GM19099 (cell line): ENCODE results near the gene CREB3L2.

ENCODE experiments used
- POLR2A ChIP-seq: IDR thresholded peaks from 3 replicates; pipeline ENCODE4 v1.6.1; 2011; ENCODE audit warnings: low read depth; ENCODE audit not compliant: insufficient read length; ENCODE audit errors: extremely low read depth

The CREB3L2 gene

DNA sequence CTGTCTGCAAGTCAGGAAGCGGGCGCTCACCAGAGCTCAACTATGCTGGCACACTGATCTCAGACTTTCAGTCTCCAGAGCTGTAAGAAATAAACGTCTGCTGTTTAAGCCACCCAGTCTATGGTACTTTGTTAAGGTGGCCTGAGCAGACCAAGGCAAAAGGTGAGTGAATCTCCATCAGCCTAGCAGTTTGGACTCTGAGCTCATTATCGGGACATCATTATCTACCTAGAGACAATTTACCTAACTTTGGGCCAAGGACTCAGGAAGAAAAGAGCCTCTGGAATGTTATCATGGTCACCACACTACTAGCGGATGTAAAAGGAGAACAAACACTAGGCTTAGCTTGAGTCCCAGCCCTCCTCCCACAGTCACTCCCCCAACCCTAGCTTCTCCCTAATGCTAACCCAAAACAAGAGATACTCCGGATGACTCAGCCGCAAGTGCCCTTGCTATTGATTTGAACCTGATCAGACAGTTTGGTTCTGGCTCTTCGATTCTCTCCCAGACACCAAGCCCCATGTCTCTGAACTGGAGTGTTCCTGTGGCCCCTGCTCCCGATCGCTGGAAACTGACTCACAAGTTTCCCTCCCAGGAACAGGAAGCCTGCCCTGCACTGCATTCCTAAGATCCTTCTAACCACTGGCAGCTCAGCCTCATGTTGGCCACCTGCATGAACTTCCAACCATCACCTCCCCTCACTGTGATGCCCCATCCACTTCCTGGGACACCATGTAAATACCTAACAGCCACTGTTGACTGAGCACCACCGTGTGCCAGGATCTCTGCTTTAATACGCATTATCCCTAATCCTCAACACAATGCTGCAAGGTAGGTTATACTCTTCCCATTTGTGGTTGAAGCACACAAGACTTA lies 34.5 kb downstream of the CREB3L2 start:
- TF ChIP-seq POLR2A = no peak

DNA sequence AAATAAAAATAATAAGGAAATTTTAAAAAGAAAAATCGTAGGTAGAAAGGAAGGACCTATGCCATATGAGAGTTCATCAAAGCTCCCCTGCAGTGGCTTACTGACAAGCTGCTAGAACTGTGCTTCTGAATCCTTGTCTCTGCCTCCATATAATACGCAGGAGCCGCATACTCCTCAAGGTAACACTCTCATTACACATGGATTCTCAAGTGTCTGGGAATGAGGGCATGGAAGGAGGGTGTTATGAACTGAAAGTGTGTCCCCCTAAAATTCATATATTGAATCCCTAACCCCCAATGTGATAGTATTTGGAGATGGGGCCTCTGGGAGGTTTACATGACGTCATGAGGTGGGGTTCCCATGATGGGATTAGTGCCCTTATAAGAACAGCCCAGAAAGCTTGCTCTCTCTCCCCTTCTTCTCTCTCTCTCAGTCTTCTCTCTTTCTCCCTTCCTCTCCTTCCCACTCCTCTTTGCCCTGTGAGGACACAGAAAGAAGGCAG lies 35.2 kb downstream of the CREB3L2 start:
- no peak for TF ChIP-seq POLR2A

GRCh38 chr7:137965942-137966640 lies 35.8 kb downstream of the CREB3L2 start:
- TF ChIP-seq POLR2A = no peak

DNA sequence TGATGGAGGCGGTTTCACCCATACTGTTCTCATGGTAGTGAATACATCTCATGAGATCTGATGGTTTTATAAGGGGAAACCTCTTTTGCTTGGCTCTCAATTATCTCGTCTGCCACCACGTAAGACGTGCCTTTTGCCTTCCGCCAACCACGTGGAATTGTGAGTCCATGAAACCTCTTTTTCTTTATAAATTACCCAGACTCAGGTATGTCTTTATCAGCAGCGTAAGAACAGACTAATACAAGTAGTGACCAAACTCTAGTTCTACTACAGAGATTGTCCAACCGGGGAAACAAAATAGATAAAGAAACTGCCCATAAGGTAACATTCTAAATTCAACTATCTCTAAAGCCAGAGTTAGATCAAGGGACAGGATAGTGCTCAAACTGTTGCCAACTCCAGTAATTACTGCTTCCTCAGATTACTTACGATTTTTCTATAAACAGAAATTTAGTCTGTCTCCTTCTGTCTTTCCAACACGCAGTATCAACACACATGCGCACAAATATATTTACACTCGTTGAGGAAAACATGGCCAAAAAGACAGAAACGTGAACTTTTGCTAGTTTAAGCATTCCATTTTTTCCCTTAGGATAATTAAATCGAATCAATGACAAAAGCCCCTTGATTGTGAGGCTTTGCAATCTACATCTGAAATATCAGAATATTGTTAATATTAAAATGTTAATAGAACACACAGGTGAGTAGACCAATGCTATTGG lies 36.9 kb downstream of the CREB3L2 start:
- no peak for TF ChIP-seq POLR2A

DNA sequence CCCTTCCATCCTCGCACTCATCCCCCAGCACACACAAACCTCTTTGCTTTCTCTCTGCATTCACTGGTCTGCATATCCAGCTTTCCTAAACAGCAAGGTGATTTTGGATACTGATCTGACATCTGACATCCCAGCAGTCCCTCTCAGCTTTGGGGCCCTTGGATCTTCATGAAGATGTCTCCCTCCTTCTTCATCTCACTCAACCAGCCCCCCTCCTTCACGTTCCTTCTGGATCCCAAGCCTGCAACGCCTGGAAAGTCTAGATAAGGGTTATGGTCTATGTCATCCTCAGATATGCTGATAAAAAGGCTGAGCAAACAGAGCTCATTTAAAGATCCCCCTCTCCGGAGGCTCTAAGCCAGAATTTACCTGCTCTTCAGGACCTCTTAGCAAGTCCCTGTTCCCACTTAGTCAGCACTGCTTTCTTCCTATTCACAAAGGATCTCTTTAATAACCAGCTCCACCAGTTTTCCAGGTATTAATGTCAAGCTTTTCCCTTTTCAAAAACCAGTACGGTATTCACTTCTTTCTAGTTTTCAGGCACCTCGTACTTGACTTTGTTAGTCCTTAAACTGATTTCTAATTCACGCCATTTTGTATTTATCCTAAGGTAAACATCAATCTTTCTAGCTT lies 38.9 kb downstream of the CREB3L2 start:
- TF ChIP-seq POLR2A = no peak

DNA sequence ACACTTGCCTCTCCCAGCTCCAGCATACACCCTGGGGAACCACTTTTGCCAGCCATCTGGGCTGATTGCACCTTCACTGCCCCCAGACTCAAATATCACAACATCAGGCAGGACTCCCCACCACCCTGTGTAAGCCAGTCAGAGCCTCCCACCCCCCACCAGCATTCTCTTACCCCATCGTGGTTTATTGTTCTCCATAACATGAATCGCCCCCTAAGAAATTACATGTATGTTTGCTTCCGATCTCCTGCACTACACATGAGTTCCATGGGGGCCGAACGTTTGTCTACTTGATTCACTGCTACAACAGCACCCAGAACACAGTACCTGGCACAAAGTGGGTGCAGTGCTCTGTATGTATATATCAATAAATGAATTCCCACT lies 39.4 kb downstream of the CREB3L2 start:
- TF ChIP-seq POLR2A = no peak

- TF ChIP-seq POLR2A = no peak
Observed at GRCh38 chr7:137961200-137962177, 40.4 kb downstream of the CREB3L2 start.

DNA sequence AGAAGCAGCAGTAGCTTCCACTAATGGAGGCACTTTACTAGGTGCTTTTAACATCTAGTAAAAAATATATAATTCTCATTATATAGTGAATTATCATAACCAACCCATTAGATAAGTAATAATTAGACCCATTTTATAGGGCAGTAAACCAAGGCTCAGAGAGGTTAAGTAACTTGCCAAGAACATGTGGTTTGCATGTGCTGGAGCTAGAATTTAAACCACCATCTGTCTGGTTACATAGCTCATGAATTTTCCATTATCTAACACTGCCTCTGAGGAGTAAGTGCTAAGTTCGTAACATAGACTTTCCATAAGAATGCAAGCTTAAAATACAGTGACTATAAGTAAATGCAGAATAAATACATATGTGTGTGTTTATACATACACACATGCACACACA lies 41.9 kb downstream of the CREB3L2 start:
- no peak for TF ChIP-seq POLR2A

DNA sequence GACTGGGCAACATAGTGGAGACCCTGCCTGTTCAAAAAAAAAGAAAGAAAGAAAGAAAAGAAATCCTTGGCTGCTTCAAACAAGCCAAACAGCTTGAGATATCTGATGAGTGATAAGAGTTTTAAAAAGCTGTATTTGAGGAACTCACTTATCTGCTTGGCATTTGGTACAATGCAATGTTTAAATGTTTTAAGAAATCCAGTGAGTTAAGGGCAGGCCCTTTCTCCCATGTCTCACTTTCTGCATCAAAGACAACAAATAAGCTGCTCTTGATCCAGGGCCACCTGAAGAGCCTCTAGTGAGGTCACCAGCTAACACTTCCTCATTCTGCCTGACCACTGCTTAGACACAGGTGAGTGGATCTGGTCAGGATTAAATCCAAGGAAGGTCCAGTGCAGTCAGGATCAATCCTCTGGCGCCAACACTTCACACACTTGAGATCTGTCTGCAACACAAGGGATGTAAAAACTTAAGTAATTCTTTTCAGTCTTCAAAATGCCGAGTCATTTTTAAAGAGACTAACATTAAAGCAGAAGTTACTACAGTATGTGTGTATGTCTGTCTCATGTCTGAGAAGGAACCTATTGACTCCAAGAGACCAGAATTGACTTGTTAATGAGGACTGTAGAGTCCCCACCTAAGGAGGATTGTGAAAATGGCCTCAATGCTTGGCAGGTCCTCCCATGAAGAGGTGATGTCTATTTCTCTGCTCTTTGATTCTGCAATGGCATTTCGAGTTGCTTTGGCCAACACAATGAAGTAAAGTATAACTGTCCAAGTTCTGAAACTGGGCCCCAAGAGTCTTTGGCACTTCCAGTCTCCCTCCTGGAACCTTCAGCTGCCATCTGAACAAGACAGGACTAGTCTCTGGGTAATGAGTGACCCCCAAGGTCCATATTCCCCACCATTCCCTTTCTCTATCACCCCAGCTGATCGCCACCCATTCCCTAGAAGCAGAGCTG lies 43.1 kb downstream of the CREB3L2 start:
- no peak for TF ChIP-seq POLR2A

DNA sequence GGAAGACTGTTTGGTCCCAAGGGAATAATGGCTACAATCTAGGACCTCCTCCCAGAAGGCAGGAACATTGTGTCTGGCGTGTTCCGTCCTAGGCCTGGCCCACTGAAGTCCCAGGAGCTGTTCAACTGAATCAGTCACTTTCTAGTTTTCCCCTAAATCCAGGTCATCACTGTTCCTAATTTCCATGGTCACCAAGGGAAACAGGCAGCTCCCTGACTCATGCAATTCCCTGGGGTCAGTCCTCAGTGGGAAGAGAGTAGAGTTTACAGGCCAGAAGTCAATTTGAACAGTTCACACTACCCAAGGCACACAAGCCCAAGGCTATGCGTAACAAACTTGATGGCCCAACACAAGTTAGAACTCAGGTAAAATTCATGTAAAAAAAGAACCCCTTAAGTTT lies 44.0 kb downstream of the CREB3L2 start:
- TF ChIP-seq POLR2A = no peak

GRCh38 chr7:137956591-137956990 lies 45.3 kb downstream of the CREB3L2 start:
- TF ChIP-seq POLR2A = no peak

DNA sequence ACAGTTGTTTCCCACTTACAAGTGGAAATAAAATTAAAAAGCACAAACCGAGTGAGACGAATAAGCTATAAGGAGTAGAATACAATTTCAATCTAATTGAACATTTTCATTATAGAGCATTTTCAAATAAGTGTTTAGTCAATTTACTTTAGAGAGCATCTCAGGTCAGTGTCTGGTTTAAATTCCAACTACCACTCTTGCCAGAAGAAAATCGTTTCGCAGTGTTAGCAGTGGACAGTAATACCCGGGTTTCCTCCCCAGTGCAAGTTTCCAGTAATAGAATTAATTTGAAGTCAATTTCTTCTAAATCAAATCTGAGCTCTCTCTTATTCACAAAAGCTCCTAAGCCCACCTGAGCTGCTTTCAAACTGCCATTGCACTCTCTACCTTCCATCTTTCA lies 45.7 kb downstream of the CREB3L2 start:
- TF ChIP-seq POLR2A = no peak

DNA sequence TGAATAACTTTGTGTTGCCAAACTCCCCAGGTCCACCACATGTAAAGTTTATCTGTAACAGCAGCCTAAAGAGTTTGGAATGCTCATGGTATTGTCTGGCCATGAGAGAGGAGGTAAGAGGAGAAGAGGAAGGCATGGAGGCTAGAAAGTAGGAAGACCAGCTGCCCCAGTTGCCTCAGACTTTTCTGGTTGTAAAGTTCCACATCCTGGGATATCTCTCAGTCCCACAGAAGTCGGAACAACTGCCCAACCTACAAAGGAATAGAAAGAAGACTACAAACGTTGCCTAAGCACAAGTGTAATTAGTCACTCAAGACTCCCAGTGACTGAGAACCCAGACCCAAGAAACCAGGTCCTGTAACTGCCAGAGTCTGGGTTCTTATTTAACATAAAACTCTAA lies 47.3 kb downstream of the CREB3L2 start:
- no peak for TF ChIP-seq POLR2A
